Left forelimb (tissue), 1 donor: ENCODE data around the gene FCF1.

Experiments
- DNase-seq: peaks from one replicate; pipeline ENCODE4 v3.0.0-alpha.2; 2018; ENCODE audit warnings: low spot score

The FCF1 gene

DNA sequence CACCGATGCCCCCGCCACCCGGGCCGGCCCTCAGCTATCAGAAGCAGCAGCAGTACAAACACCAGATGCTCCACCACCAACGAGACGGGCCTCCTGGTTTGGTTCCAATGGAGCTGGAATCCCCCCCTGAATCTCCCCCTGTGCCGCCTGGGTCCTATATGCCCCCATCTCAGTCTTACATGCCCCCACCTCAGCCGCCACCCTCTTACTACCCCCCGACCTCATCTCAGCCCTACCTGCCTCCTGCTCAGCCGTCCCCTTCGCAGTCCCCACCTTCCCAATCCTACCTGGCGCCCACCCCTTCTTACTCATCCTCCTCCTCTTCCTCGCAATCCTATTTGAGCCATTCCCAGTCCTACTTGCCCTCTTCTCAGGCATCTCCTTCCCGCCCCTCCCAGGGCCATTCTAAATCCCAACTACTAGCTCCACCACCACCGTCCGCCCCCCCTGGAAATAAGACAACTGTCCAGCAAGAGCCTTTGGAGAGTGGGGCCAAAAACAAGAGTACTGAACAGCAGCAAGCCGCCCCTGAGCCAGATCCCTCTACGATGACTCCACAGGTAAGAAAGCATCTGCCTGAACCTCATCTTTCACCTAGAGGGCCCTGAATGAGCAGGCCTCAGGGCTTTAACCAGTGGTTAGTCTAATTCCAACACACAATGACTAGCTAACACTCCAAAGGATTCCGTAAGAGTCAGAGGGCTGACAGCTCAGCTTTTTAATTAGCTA, 51.0 kb downstream of the FCF1 start:
- peak; percentile 59 for DNase-seq

DNA sequence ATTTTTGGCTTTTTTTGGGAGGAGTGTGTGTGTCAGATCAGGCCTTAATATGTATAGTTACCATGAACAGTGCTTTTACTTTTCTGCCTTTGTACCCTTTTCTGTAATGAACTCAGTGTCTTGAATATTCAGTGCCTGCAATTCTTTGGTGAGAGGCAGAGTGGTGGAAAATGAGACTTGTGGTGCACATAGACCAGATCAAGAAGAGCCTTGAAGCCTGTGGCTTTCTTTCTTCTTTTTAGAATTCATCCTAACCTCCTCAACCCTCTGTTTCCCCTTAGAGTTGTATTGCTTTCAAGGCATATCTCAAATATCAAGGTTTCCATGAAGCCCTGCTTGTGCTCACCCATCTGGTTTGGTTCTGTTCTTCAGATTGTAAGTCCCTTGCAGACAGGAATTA, 52.8 kb downstream of the FCF1 start:
- DNase-seq = no peak

DNA sequence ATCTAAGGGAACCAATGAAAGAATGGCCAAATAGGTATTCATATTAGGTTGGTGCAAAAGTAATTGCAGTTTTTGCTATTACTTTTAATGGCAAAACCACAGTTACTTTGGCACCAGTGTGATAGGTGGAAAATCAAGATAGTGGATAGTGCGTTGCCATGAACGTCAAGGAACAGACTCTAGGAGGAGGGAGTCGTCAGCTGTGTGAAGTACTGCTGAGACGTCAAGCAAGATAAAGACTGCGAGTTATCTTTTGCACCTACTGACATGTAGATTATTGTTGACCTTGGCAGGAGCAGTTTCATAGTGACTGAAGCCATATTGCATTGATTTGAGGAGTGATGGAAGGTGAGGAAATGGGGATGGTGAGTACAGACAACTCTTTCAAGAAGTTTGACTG, 58.5 kb downstream of the FCF1 start:
- DNase-seq = no peak

DNA sequence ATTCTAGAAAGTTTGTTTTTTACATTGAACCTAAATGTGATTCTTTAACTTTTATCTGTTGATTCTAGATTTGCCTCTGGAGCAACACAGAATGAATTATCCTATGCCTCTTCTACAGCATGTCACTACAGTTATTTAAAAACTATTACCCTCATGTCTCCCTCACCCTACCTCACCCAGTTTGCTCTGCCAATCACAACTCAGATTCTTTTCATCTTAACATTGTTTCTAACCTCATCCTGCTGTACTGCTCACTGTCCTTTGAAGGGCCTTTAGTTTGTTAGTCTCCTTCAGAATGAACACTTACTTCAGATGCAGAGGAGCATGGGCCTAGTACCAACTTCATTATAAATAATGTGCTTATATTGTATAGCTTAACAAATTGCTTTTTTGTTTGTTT, 71.7 kb downstream of the FCF1 start:
- DNase-seq = no peak

DNA sequence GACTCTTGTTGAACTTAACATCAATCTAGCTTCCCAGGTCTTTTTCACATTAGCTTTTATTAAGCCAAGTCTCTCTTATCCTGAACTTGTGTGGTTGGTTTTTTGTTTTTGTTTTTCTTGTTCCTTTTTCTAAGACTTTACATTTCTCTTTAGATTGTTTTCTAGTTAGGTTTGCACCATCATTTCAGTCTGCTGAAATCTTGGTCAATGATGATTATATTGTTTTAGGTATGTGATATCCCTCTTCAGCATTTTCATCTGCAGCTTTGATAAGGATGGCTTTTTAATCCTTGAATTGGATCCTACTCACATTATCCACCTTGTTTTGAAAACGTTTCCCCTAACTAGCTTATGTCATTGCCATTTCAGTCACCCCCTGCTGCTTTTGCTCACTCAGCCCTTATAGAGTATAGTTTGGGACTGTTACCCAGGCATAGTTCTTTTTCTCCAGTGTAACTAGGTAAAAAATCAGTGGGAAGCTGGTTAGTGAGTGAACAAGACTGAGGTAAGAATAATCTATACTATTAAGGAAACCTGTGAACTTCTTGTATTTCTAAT, 72.2 kb downstream of the FCF1 start:
- DNase-seq = no peak

DNA sequence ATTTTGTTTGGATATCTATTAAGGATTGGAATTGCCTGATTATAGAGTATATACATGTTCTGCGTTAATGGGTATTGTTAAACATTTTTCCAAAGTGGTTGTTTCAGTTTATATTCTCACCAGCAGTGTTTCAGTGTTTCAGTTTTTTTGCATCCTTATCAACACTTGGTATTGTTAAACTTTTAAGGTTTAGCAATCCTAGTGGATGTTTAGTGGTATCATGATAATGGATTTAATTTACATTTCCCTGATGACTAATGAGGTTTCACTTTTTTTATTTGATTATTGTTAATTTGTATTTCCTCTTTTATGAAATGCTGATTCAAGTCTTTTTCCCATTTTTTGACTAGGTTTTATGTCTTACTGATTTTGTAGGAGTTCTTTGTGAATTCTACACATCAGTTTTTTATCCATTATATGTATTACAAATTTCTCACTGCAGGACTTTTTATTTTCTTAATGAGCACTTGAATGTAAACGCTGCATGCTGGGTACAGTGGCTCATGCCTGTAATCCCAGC, 73.9 kb downstream of the FCF1 start:
- DNase-seq = no peak
